ENCODE data around the gene THRA. TPM values are rescaled to one million over a fixed set of nuclear protein-coding genes. Genes with fewer than 3 reads are reported as not detected.

THRA gene
- total and polyA plus RNA-seq, 2 experiments from 2014 or later: 58.1 to 87.0 TPM

DNA sequence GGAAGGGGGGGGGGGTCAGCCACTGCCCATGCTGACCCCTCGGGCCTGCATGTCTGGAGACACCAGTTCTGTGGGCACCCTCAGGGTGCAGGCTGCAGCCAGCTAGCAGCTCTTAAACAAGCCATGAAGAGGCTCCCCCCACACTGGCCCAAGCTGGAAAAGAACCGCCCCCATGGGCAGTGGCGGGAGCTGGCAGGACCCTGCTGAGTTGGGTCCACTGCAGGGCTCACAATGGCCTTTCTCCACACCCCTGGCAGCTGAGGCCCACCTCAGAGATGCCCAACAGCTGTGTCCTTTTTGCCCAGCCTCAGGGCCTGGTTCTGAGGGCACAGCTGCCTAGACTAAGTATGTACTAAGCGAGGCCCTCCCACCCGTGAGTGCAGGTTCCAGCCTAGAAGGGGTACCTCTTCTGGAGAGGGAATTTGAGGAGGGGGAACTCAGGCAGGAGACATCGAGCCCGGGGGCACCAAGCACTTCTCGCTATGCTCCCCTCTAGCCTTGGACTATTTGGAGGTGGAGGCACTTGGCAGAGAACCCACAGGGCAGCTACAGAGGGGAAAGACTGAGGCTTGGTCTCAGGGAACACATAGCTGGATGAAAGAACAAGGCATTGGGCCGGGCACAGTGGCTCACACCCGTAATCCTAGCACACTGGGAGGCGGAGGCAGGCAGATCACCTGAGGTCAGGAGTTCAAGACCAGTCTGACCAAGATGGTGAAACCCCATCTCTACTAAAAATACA, 3.2 kb downstream of the THRA start:
- H3K27me3 ChIP-seq: no peaks in the 10 kb centered on the region
- TF ChIP-seq, protein P1, sequence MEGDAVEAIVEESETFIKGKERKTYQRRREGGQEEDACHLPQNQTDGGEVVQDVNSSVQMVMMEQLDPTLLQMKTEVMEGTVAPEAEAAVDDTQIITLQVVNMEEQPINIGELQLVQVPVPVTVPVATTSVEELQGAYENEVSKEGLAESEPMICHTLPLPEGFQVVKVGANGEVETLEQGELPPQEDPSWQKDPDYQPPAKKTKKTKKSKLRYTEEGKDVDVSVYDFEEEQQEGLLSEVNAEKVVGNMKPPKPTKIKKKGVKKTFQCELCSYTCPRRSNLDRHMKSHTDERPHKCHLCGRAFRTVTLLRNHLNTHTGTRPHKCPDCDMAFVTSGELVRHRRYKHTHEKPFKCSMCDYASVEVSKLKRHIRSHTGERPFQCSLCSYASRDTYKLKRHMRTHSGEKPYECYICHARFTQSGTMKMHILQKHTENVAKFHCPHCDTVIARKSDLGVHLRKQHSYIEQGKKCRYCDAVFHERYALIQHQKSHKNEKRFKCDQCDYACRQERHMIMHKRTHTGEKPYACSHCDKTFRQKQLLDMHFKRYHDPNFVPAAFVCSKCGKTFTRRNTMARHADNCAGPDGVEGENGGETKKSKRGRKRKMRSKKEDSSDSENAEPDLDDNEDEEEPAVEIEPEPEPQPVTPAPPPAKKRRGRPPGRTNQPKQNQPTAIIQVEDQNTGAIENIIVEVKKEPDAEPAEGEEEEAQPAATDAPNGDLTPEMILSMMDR (IDR thresholded peaks at IDR 0.05; ENCODE audit: low read depth, low read length): no peak
- H3K4me1 ChIP-seq (ENCODE audit: low read depth): peaks cover 59% of the 10 kb centered on the region
- no peak for DNase-seq (ENCODE audit: low read depth in 1 of 2, low spot score in 1 of 2)
- no peaks in the 10 kb centered on the region for H3K36me3 ChIP-seq
- peak overlapping the region; percentile 93 for H3K4me3 ChIP-seq
- peak overlapping the region; percentile 84 for H3K27ac ChIP-seq
- no peaks in the 10 kb centered on the region for H3K9me3 ChIP-seq (ENCODE audit: low read depth)

DNA sequence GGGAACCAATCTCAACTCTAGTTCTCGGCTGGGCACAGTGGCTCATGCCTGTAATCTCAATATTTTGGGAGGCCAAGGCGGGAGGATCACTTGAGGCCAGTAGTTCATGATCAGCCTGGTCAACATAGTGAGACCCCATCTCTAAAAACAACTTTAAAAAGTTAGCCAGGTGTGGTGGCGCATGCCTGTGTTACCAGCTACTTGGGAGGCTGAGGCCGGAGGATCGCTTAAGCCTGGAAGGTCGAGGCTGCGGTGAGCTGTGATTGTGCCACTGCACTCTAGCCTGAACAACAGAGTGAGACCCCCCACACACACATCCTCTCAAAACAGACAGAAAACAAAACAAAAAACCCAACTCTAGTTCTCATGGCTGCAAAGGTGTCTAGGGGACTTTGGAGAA, 4.9 kb downstream of the THRA start:
- Histone ChIP-seq H3K36me3 (no peaks in the 10 kb centered on the region), H3K4me1 (ENCODE audit: low read depth) (peaks cover 77% of the 10 kb centered on the region), H3K27me3 (no peaks in the 10 kb centered on the region), H3K4me3 (no peak overlapping the region), H3K27ac (peak overlapping the region; percentile 89), H3K9me3 (ENCODE audit: low read depth) (no peaks in the 10 kb centered on the region)
- TF ChIP-seq, protein P1 (IDR thresholded peaks at IDR 0.05; ENCODE audit: low read depth, low read length): no peak
- DNase-seq (ENCODE audit: low read depth in 1 of 2, low spot score in 1 of 2): no peak

DNA sequence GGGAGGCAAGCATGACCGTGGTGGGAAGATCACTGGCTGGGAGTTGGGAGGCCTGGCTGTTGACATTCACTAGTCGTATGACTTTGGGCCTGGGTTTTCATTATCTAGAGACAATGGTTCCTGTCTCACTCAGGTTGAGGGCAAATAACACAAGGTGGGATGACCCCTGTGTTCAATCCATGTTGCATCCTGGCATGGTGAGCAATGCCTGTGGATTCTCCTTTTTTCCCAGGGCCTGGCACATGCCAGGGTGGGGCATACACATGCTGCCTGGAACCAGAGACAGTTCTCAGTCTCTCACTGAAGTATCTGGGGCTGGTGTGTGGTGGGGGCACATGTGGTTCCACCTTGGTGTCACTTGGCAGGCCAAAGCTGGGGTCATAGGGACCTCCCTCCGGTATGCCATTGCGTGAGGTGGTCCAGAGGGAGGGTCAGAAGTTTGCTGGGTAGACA, 5.4 kb downstream of the THRA start:
- Histone ChIP-seq H3K4me3 (no peak overlapping the region), H3K9me3 (ENCODE audit: low read depth) (no peaks in the 10 kb centered on the region), H3K27me3 (no peaks in the 10 kb centered on the region), H3K27ac (peak overlapping the region; percentile 89), H3K36me3 (no peaks in the 10 kb centered on the region), H3K4me1 (ENCODE audit: low read depth) (peaks cover 81% of the 10 kb centered on the region)
- DNase-seq (ENCODE audit: low read depth in 1 of 2, low spot score in 1 of 2): no peak
- TF ChIP-seq, protein P1 (IDR thresholded peaks at IDR 0.05; ENCODE audit: low read depth, low read length): no peak

DNA sequence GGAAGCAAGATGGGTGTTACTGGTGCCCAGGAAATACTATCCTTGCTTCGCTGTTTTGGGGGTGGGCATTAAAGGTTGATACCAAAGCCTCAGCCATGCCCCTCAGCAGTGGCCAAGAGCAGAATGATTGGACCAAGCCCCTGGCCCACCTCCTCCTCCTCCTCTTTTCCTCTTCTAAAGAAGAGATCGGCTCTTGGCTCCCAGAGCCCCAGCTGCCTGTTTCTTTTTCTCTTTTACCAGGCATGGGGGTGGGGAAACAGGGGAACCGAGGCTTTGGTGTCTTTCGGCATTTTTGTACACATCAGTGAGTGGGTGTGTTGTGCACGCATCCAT, 5.8 kb downstream of the THRA start:
- H3K9me3 ChIP-seq (ENCODE audit: low read depth): no peaks in the 10 kb centered on the region
- H3K36me3 ChIP-seq: no peaks in the 10 kb centered on the region
- DNase-seq (ENCODE audit: low read depth in 1 of 2, low spot score in 1 of 2): no peak
- peaks cover 85% of the 10 kb centered on the region for H3K4me1 ChIP-seq (ENCODE audit: low read depth)
- peak overlapping the region; percentile 89 for H3K27ac ChIP-seq
- no peaks in the 10 kb centered on the region for H3K27me3 ChIP-seq
- TF ChIP-seq, protein P1 (IDR thresholded peaks at IDR 0.05; ENCODE audit: low read depth, low read length): no peak
- no peak overlapping the region for H3K4me3 ChIP-seq

DNA sequence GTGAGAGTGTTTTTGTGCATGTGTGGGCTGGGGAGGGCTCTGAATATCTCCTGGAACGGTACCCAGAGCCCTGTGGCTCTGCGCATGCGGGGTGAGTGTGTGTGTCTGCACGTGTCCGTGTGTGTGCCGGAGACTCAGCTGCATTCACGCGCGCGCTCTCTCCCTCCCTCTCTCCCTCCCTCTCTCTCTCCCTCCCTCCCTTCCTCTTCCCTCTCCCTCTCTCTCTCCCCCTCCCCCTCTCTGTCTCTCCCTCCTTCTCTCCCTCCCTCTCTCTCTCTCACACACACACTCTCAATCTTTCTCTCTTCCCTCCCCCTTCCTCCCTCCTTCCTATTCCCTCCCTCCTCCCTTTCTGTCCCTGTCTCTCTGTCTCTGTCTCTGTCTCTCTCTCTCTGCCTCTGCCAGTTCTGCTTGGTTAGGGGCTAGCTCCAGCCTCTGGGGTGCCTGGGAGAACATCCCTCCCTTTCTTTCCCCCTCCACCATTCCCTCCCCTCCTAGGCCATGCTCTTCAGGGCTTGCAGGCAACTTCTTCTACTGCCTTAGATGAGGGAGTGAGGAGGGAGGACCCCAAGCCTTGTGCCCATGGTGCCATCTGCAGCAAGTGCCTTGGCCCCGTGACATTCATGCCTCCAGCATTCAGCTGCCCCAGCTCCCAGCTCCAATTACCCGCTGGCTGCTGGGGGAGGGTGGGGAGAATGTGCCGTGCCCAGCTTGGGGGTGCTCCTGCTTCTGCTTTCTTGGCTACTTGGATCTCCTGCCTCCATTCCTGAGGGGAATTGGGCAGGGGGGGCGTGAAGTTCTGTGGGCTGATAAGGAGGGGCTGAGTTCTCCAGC, 6.4 kb downstream of the THRA start:
- H3K27ac ChIP-seq: peak overlapping the region; percentile 89
- no peak overlapping the region for H3K4me3 ChIP-seq
- H3K27me3 ChIP-seq: no peaks in the 10 kb centered on the region
- TF ChIP-seq, protein P1 (IDR thresholded peaks at IDR 0.05; ENCODE audit: low read depth, low read length): no peak
- no peaks in the 10 kb centered on the region for H3K9me3 ChIP-seq (ENCODE audit: low read depth)
- no peaks in the 10 kb centered on the region for H3K36me3 ChIP-seq
- peaks cover 85% of the 10 kb centered on the region for H3K4me1 ChIP-seq (ENCODE audit: low read depth)
- DNase-seq (ENCODE audit: low read depth in 1 of 2, low spot score in 1 of 2): peak; percentile 61 to 91
